ENCODE data around the gene GPR137.

DNA sequence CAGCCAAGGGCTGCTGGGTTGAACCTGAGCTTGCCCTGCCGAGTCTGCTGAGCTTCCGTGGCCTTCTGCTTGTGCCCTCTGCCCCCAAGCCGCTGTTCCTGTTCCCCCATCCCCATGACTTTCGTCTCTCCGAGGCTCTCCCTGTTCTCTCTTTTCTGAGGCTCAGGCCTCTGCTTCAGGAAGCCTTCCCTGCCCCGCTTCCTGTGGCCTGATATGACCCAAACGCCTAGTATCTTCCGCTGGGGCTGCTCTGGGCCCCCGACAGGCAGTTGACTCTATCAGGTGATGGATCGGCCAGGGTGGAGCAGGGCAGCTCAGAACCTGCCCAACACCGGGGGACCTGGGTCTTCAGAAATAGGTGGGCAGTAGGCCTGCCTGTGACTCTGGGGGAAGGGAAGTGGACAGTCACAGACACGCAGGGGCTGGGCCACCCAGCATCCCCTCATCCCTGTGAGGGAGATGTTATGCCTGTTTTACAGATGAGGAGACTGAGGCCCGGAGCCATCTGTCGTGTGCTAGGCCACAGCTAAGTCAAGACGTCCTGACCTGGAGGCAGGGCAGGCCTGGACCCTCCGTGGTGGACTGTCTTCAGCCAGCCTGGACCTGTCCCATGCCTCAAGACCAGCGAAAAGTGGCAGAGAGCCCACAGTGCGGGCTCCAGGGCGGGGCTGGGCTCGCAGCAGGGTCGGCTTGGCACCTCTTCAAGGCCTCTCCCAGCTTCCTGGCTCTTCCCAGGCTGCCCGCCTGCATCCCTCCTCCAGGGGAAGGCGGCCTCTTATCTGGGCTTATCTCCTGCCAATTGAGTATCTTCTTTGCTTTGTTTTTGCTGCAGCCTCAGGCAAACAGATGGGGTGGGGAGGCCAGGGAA, 17.4 kb upstream of the GPR137 start:
- TF ChIP-seq, protein P1, sequence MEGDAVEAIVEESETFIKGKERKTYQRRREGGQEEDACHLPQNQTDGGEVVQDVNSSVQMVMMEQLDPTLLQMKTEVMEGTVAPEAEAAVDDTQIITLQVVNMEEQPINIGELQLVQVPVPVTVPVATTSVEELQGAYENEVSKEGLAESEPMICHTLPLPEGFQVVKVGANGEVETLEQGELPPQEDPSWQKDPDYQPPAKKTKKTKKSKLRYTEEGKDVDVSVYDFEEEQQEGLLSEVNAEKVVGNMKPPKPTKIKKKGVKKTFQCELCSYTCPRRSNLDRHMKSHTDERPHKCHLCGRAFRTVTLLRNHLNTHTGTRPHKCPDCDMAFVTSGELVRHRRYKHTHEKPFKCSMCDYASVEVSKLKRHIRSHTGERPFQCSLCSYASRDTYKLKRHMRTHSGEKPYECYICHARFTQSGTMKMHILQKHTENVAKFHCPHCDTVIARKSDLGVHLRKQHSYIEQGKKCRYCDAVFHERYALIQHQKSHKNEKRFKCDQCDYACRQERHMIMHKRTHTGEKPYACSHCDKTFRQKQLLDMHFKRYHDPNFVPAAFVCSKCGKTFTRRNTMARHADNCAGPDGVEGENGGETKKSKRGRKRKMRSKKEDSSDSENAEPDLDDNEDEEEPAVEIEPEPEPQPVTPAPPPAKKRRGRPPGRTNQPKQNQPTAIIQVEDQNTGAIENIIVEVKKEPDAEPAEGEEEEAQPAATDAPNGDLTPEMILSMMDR (IDR thresholded peaks at IDR 0.05; ENCODE audit: poor library complexity, severe bottlenecking), result no peak
- TF ChIP-seq RAD21 (conservative IDR thresholded peaks at IDR 0.05), result no peak
- no peak for TF ChIP-seq POLR2AphosphoS5 (IDR thresholded peaks at IDR 0.05)
- TF ChIP-seq TAF1 (IDR thresholded peaks at IDR 0.05; ENCODE audit: low read depth), result no peak
- TF ChIP-seq EP300 (conservative IDR thresholded peaks at IDR 0.05; ENCODE audit: poor library complexity, severe bottlenecking), result no peak
- TF ChIP-seq, protein P2, sequence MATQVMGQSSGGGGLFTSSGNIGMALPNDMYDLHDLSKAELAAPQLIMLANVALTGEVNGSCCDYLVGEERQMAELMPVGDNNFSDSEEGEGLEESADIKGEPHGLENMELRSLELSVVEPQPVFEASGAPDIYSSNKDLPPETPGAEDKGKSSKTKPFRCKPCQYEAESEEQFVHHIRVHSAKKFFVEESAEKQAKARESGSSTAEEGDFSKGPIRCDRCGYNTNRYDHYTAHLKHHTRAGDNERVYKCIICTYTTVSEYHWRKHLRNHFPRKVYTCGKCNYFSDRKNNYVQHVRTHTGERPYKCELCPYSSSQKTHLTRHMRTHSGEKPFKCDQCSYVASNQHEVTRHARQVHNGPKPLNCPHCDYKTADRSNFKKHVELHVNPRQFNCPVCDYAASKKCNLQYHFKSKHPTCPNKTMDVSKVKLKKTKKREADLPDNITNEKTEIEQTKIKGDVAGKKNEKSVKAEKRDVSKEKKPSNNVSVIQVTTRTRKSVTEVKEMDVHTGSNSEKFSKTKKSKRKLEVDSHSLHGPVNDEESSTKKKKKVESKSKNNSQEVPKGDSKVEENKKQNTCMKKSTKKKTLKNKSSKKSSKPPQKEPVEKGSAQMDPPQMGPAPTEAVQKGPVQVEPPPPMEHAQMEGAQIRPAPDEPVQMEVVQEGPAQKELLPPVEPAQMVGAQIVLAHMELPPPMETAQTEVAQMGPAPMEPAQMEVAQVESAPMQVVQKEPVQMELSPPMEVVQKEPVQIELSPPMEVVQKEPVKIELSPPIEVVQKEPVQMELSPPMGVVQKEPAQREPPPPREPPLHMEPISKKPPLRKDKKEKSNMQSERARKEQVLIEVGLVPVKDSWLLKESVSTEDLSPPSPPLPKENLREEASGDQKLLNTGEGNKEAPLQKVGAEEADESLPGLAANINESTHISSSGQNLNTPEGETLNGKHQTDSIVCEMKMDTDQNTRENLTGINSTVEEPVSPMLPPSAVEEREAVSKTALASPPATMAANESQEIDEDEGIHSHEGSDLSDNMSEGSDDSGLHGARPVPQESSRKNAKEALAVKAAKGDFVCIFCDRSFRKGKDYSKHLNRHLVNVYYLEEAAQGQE (IDR thresholded peaks at IDR 0.05; ENCODE audit: borderline replicate concordance), result no peak
- no peak for TF ChIP-seq EZH2 (IDR thresholded peaks at IDR 0.05; ENCODE audit: borderline replicate concordance, insufficient read depth, low read length, poor library complexity, severe bottlenecking)
- no peak for TF ChIP-seq SMC3 (conservative IDR thresholded peaks at IDR 0.05; ENCODE audit: poor library complexity)
- no peak for TF ChIP-seq MXI1 (conservative IDR thresholded peaks at IDR 0.05; ENCODE audit: poor library complexity, severe bottlenecking)

Measured in neural cell (in vitro differentiated cells).